ENCODE data around the gene ARHGAP23.

DNA sequence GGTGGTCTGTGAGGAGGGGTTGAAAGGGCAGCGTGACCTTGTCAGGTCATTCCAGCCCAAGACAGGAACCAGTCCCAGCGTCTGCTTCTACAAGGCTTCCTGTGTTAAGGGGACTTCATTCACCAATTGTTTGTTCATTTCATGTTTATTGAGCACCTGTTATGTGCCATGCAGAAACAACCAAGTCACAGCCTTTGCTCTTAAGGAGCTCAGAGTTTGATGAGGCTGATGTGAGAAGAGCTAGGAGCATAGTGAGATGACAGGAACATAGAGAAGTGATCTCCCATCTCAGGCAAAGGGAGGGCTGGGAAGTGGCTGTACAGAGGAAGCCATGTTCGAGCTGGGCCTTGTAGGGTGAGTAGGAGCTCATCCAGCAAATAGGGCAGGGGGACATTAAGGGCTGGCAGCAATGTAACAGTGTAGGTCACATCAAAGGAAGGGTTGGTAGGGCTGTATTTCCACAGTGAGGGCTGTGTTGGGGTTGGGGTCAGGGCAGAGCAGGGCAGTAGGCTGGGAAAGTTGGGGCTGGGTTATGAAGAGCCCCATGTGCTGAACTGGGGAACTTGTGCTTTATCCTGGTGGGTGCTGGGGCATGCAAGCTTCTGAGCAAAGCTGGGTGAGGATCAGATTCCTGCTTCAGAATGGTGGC, 79.8 kb downstream of the ARHGAP23 start:
- TF ChIP-seq, protein P1, sequence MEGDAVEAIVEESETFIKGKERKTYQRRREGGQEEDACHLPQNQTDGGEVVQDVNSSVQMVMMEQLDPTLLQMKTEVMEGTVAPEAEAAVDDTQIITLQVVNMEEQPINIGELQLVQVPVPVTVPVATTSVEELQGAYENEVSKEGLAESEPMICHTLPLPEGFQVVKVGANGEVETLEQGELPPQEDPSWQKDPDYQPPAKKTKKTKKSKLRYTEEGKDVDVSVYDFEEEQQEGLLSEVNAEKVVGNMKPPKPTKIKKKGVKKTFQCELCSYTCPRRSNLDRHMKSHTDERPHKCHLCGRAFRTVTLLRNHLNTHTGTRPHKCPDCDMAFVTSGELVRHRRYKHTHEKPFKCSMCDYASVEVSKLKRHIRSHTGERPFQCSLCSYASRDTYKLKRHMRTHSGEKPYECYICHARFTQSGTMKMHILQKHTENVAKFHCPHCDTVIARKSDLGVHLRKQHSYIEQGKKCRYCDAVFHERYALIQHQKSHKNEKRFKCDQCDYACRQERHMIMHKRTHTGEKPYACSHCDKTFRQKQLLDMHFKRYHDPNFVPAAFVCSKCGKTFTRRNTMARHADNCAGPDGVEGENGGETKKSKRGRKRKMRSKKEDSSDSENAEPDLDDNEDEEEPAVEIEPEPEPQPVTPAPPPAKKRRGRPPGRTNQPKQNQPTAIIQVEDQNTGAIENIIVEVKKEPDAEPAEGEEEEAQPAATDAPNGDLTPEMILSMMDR (IDR thresholded peaks at IDR 0.05; ENCODE audit: extremely low read depth in 1 of 2, insufficient read depth in 1 of 2, low read depth in 1 of 2, low read length in 2 of 2), result peak in 1 of 2 donors; percentile 0
- TF ChIP-seq, protein P2, sequence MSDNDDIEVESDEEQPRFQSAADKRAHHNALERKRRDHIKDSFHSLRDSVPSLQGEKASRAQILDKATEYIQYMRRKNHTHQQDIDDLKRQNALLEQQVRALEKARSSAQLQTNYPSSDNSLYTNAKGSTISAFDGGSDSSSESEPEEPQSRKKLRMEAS (IDR thresholded peaks at IDR 0.05; ENCODE audit: insufficient read depth, insufficient read length), result no peak
- peak; percentile 44 for TF ChIP-seq POLR2A (IDR thresholded peaks at IDR 0.05; ENCODE audit: low read depth, low read length)
- no peak for TF ChIP-seq EZH2 (IDR thresholded peaks at IDR 0.05; ENCODE audit: borderline replicate concordance, low read depth, low read length, severe bottlenecking)
- no peak for TF ChIP-seq POLR2AphosphoS5 (IDR thresholded peaks at IDR 0.05; ENCODE audit: insufficient read depth, low read depth, low read length)
- no peak for TF ChIP-seq JUN (IDR thresholded peaks at IDR 0.05; ENCODE audit: borderline replicate concordance, insufficient read depth, insufficient read length, low read depth)
- TF ChIP-seq FOS (IDR thresholded peaks at IDR 0.05; ENCODE audit: borderline replicate concordance, insufficient read depth, low read length), result no peak
- no peak for TF ChIP-seq GATA2 (IDR thresholded peaks at IDR 0.05; ENCODE audit: insufficient read depth, insufficient read length, low read depth, low read length)
